GM18498 (cell line): ENCODE results near the gene XPR1.
"Not testable (repeated sequence)": the region's sequence is repeated elsewhere in the genome, so short reads cannot be mapped to it uniquely, and the experiment has no call there.

Experiments
- ATAC-seq: cut with Tn5 transposase; IDR thresholded peaks from one replicate; pipeline ENCODE4 v1.9.1; 2021; ENCODE audit warnings: mild to moderate bottlenecking, moderate library complexity; ENCODE audit not compliant: unreplicated experiment

Gene XPR1

GRCh38 chr1:180642781-180643180, 11.0 kb downstream of the XPR1 start:
- ATAC-seq: no peak

GRCh38 chr1:180643693-180644092, 11.9 kb downstream of the XPR1 start:
- no peak for ATAC-seq

DNA sequence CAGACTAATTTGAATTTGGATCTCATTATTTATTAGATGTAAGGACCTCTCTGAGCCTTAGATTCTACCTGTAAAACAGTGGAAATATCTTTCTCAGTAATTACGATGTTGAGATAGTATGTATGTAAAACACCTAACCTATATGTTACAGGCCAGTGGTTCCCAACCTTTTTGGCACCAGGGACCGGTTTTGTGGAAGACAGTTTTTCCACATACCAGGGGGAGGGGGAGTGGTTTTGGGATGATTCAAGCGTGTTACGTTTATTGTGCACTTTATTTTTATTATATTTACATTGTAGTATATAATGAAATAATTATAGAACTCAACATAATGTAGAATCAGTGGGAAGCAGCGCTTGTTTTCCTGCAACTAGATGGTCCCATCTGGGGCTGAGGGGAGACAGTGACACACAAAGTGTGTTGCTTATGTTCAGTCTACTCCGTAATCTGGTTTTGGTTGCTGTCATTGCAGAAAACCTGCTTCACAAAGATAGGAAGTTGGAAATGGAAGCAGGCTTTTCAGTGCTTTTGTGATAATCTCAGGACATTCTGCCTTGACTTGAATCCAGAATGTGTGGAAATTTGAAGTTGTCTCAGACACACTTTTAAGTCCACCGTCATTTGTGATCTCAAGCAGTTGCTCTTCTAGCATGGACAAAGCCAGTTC, 12.8 kb downstream of the XPR1 start:
- no peak for ATAC-seq

GRCh38 chr1:180645261-180645660, 13.4 kb downstream of the XPR1 start:
- not testable (repeated sequence) for ATAC-seq

DNA sequence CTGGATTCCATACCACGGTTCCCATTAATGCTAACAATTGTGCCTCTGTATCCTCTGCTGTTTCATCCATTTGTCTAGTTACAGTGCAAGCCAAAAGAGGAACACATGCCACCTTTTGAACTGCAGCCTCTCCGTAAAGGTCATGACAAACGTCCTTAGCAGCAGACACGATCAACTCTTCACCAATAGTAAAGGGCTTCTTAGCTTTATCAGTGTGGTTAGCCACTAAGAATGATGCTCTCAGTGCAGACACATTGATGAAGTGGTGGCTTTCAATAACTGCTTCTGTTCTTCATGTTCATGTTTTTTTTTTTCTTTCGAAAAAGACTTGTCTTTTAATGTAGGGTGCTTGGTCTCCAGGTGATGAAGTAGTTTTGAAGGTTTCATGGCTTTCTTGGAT, 14.3 kb downstream of the XPR1 start:
- no peak for ATAC-seq

DNA sequence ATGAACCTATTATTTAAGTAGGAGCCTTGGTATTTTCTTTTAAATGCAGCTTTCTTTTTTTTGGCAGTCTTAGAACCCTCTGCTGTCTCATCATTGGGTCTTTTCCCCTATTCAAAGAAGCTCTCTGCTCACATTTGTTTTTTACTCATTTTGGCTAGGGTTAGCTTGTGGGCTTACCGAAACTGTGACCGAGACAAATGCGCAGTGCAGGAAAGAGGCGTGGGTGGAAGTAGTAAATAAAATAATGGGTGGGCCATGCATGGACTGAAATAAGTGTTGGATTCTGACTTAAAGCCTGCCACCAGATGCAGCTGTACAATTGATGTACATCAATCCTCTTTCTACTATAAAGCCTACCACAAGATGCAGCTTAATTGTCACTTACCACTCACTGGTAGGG, 14.7 kb downstream of the XPR1 start:
- no peak for ATAC-seq

GRCh38 chr1:180652792-180653191, 21.0 kb downstream of the XPR1 start:
- no peak for ATAC-seq

DNA sequence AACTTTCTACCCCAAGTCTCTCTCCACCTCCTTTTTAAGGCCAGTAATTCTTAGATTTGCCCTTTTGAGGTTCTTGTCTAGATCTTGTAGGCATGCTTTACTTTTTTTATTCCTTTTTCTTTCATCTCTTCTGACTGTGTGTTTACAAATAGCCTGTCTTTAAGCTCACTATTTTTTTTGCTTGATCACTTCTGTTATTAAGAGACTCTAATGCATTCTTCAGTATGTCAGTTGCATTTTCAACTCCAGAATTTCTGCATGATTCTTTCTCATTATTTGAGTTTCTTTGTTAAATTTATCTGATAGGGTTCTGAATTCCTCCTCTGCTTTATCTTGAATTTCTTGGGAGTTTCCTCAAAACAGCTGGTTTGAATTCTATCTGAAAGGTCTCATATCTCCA, 30.9 kb downstream of the XPR1 start:
- no peak for ATAC-seq

DNA sequence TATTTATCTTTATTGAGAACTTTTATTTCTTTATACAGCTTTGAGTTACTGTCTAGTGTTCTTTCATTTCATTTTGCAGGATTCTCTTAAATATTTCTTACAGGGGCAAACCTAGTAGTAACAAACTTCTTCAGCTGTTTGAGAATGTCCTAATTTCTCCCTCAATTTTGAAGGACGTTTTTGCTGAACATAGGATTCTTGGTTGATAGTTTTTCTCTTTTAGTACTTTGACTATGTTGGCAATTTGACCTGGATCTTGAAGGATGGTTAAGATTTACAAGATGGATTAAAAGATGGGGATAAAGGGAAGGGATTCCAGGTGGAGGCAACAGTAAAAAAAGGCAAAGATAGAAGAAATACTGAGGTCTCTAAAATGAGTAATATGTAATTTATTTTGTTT, 38.9 kb downstream of the XPR1 start:
- no peak for ATAC-seq

DNA sequence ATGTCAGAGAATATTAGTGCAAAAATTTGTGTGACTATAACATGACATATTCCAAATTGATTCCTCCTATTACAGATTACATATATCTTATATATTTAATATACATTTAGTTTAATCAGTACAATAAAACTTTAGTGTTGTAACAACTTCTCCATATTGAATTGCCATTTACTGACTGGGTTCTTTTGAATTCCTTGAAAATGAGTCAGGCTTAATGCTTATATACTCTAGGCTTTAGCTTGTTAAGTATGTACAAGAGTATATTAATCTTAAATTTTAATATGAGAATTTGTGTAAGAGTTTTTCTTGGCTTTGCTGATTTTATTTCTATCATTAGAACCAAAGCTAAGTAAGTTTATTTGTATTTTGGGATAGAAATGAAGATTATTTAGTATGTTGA, 40.3 kb downstream of the XPR1 start:
- no peak for ATAC-seq

GRCh38 chr1:180672505-180672904, 40.7 kb downstream of the XPR1 start:
- no peak for ATAC-seq

DNA sequence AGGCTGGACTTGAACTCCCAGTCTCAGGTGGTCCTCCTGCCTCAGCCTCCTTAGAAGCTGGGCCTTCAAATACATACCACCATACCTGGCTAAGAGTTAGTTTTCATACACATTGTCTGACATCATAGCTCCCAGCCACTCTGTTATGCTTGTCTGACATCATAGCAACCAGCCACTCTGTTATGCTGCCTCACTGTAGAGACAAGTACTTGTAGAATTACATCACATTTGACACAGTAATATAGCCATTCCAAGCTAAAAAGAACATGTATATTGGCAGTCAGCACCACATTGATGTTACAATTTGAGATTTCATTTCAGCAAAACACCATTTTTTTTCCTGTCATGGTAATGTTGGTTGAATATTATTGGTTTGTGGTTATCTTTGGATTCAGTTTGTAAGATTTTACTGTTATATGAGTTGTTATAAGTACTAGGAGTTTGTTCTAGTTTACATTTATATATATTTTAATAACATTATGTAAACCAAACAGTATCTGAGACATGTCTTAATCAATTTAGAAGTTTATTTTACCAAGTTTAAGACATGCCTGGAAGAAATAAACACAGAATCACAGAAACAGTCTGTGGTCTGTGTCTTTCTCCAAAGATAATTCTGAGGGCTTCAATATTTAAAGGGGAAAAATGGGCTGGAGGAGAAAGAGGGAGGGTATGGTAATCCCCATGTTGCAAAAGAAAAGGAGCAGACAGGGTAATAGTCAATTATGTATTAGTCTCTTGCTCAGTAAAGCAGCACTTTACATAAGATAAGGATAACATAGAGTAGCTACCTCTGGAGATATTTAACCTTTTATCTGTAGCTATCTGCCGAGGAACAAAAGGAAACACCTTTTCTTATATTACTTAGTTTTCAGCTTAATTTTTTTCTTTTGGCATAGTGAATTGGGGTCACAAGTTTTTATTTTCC, 43.0 kb downstream of the XPR1 start:
- no peak for ATAC-seq

GRCh38 chr1:180675586-180675985, 43.8 kb downstream of the XPR1 start:
- ATAC-seq: no peak

DNA sequence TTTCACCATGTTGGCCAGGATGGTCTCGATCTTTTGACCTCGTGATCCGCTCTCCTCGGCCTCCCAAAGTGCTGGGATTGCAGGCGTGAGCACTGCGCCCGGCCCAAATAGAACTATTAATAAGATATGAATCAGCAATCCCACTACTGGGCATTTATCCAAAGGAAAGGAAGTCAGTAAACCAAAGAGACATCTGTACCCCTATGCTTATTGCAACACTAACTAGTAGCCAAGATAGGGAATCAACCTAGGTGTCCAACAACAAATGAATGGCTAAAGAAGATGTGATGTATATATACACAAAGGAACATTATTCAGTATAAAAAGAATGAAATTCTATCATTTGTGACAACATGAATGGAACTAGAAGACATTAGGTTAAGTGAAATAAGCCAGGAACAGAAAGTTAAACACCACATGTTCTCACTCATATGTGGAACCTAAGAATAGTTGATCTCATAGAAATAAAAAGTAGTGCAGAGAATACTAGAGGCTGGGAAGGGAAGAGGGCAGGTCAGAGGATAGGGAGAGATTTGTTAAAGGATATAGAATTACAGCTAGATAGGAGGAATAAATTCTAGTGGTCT, 48.8 kb downstream of the XPR1 start:
- ATAC-seq: no peak

DNA sequence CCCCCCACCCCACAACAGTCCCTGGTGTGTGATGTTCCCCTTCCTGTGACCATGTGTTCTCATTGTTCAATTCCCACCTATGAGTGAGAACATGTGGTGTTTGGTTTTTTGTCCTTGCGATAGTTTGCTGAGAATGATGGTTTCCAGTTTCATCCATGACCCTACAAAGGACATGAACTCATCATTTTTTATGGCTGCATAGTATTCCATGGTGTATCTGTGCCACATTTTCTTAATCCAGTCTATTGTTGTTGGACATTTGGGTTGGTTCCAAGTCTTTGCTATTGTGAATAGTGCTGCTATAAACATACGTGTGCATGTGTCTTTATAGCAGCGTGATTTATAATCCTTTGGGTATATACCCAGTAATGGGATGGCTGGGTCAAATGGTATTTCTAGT, 51.3 kb downstream of the XPR1 start:
- not testable (repeated sequence) for ATAC-seq

DNA sequence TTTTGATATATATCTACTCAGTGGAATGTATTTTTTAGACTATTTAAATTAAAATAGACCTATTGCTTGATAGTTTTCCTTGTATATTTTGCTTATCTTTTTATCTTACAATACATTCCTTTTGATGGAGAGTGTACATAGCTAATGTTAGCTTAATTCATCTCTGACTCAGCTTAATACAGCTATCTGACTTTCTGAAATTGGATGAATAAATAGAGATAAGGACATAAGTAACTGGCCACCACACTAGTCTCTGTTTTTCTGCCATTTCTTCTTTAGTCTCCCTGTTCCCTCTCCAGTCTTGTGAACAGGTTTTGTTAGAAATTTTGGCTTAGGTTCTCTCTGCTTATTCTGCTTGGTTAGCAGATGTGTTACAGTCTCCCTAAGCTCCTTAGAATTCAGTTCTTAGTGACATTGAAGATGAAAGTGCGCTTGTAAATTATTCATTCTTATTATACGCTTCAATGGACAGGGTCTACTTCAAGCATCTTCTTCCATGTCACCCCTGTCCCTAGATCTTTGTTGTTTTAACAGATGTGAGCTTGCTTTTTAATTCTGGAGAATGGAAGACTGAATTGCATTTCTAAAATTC, 59.6 kb downstream of the XPR1 start:
- ATAC-seq: no peak

DNA sequence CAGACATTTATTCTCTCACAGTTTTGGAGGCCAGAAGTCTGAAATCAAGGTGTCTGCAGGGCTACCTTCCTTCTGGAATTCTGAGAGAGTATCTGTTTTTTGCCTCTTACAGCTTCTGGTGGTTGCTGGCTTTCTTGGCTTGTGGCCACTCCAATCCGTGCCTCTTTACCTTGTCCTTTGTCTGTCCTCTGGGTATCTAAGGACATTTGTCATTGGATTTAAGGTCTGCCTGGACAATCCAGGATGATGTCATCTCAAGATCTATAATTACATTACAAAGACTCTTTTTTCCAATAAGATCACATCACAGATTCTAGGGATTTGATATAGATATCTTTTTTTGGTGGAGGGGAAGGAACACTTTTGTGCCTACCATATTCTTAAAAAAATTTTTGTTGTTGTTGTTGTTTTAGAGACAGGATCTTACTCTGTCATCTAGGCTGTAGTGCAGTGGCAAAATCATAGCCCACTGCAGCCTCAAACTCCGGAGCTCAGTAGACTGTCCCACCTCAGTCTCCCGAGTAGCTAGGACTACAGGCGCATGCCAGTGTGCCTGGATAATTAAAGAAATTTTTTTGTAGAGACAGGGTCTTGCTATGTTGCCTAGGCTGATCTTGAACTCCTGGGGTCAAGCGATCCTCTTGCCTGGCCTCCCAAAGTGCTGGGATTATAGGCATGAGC, 61.9 kb downstream of the XPR1 start:
- ATAC-seq: no peak

DNA sequence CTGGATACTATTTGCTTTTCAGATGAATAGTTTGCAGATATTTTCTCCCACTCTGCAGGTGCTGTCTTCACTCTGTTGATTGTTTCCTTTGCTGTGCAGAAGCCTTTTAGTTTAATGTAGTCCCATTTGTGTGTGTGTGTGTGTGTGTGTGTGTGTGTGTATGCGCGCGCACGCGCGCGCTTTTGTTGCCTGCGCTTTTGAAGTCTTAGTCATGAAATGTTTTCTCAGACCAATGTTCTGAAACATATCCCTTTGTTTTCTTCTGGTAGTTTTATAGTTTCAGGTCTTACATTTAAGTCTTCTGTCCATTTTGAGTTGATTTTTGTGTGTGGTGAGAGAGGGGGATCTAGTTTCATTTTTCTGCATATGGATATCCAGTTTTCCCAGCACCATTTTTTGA, 63.5 kb downstream of the XPR1 start:
- no peak for ATAC-seq

GRCh38 chr1:180696361-180696760, 64.5 kb downstream of the XPR1 start:
- no peak for ATAC-seq

DNA sequence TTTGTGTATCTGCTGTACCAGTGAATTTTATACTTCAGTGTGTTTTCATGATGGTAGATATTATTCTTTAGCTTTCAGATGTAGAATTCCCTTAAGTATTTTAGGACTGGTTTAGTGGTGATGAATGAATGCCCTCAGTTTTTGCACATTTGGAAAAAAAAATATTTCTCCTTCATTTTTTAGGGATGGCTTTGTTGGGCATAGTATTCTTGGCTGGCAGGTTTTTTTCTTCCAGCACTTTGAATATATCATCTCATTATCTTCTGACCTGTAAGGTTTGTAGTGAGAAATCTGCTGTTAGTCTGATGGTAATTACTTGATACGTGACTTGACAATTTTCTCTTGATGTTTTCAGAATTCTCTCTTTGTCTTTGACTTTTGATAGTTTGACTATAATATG, 66.8 kb downstream of the XPR1 start:
- no peak for ATAC-seq

- ATAC-seq: not testable (repeated sequence)
Observed at GRCh38 chr1:180702376-180702775, 70.6 kb downstream of the XPR1 start.
